Measurements from ENCODE around the gene OPN1SW. TPM values are rescaled to one million over a fixed set of nuclear protein-coding genes. Genes with fewer than 3 reads are reported as not detected.

OPN1SW gene
- total RNA-seq, 1 experiment from 2014 or later: not detected

DNA sequence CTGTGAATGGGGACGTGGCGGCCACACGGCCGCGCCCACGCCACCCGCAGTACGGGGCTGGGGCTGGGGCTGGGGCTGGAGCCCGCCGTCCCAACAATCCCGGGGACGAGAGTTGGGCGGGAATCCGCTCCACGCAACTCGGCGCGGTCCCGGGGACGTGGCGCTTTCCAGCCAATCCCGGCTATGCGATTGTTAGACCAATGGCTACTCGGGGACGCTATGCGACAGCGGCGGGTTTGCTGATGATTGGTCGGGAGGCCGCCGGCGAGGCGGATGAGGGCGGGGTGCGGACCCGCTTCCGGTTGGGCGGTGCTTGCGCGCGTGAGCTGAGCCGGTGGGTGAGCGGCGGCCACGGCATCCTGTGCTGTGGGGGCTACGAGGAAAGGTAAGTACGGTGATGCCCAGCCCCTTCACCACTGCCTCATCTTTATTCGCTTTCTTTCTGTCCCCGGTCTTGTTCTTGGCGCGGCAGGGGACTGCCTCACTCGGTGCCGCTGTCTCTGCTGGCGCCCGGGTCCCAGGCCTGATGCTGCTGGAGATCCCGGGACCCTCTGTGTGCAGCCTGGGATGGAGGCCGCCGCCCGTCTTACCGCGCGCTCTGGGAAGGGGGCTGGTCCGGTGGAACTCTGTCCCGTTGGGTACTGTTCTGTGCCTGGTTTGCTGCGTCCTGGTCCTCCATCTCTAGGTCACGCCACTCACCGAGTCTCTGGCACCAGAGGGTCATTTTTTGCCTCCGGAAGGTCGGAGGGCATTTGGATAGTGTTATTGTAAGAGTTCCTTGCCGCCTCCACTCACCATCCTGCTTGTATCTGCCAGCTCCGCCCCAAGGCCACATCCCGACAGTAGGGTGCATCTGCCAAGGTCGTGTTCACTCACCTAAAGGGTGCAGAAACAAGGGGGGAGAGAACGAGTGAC is 36.3 kb downstream of the OPN1SW start, which contains the start of gene CALU:
Gene CALU, plus strand, starts transcription at position 312 of the 915 bp plus-strand sequence. CDS start 9,225 bp downstream, outside the sequence.
- H4K20me1 ChIP-seq (ENCODE audit: insufficient read depth, low read depth, low read length): peaks cover 31% of the 10 kb centered on the region
- peaks cover 12% of the 10 kb centered on the region; the same call in 1 of the 2 replicates for H3K36me3 ChIP-seq (ENCODE audit: insufficient read depth, low read length)
- peak within 1 kb of the TSS; percentile 93 for H3K9ac ChIP-seq (ENCODE audit: low read length)
- H2AFZ ChIP-seq (ENCODE audit: low read length): peak within 1 kb of the TSS; percentile 76
- H3K27me3 ChIP-seq (ENCODE audit: low read length): no peaks in the 10 kb centered on the region
- peak within 1 kb of the TSS; percentile 97 for H3K4me3 ChIP-seq (ENCODE audit: low read length)
- H3K4me1 ChIP-seq (ENCODE audit: low read length): peaks cover 33% of the 10 kb centered on the region
- H3K4me2 ChIP-seq (ENCODE audit: low read depth, low read length, poor library complexity, severe bottlenecking): peak within 1 kb of the TSS; percentile 100
- H3K9me3 ChIP-seq (ENCODE audit: low read length): no peaks in the 10 kb centered on the region
- peak within 1 kb of the TSS; percentile 57; the same call in 1 of the 2 replicates for H3K27ac ChIP-seq (ENCODE audit: low read length)
- no peaks in the 10 kb centered on the region for H3K9me2 ChIP-seq (replicated peaks; ENCODE audit: insufficient read depth, low read length)
- peaks cover 52% of the 10 kb centered on the region for H3K79me2 ChIP-seq (ENCODE audit: low read length)
- peak; percentile 97 for DNase-seq

DNA sequence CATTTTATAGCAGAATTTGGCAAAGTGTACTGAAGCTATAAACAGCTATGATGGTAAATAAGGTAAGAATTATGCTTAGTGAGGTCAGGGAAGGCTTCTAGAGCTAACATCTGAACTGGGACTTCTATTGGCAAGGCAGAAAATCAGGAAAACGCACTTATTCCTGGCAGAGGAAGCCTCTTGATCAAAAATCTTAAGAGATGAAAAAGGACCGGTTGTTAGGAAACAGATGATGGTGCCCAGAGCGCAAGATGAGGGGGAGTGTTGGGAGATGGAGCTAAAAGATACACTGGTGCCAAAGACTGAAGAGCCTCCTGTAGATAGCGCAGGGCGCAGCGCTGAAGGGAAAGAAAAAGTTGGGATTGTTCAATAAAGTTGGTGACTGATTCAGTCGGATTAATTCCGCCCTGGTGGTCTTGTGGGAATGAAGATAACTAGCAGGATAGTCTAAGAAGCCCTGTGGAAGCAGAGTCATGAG is 37.0 kb downstream of the OPN1SW start:
- Histone ChIP-seq H3K36me3 (ENCODE audit: insufficient read depth, low read length) (peaks cover 12% of the 10 kb centered on the region; the same call in 1 of the 2 replicates), H3K4me1 (ENCODE audit: low read length) (peaks cover 33% of the 10 kb centered on the region), H3K9me2 (replicated peaks; ENCODE audit: insufficient read depth, low read length) (no peaks in the 10 kb centered on the region), H3K4me3 (ENCODE audit: low read length) (peak overlapping the region; percentile 97), H2AFZ (ENCODE audit: low read length) (peak overlapping the region; percentile 76), H3K4me2 (ENCODE audit: low read depth, low read length, poor library complexity, severe bottlenecking) (peak overlapping the region; percentile 100), H3K9ac (ENCODE audit: low read length) (peak overlapping the region; percentile 93), H3K9me3 (ENCODE audit: low read length) (no peaks in the 10 kb centered on the region), H3K27ac (ENCODE audit: low read length) (peak overlapping the region; percentile 17; the same call in 1 of the 2 replicates), H3K79me2 (ENCODE audit: low read length) (peaks cover 45% of the 10 kb centered on the region), H4K20me1 (ENCODE audit: insufficient read depth, low read depth, low read length) (peaks cover 31% of the 10 kb centered on the region), H3K27me3 (ENCODE audit: low read length) (no peaks in the 10 kb centered on the region)
- DNase-seq: peak; percentile 52

DNA sequence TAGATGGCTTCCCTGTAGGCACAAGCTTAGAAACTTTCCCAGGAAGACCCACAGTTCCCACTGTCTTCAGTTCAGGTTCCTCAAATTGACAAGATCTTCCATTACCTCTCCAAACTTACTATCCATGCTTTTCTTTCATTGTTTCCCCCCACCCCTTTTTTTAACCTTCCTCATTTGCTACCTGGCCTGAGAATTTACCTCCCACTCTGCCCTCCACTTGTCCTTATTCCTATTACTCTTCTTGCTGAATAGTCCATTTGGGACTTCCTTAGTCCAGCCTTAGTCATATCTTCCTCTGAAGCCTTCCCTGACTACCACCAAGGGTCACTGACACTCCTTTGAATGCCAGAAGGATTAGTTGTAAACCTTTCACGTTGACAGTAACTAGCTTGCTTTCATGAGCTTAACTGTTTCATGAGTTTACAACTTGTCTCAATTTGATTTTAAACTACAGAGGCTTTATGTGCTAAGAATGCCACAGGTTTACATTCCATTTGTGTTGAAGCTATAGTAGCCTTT is 37.7 kb downstream of the OPN1SW start:
- Histone ChIP-seq H3K4me1 (ENCODE audit: low read length) (peaks cover 33% of the 10 kb centered on the region), H3K36me3 (ENCODE audit: insufficient read depth, low read length) (peaks cover 12% of the 10 kb centered on the region; the same call in 1 of the 2 replicates), H3K9me2 (replicated peaks; ENCODE audit: insufficient read depth, low read length) (no peaks in the 10 kb centered on the region), H3K4me2 (ENCODE audit: low read depth, low read length, poor library complexity, severe bottlenecking) (peak overlapping the region; percentile 100), H4K20me1 (ENCODE audit: insufficient read depth, low read depth, low read length) (peaks cover 31% of the 10 kb centered on the region), H3K9ac (ENCODE audit: low read length) (no peak overlapping the region), H3K4me3 (ENCODE audit: low read length) (no peak overlapping the region), H3K27ac (ENCODE audit: low read length) (no peak overlapping the region), H3K9me3 (ENCODE audit: low read length) (no peaks in the 10 kb centered on the region), H2AFZ (ENCODE audit: low read length) (0 out of 2 replicates have a peak overlapping the region, but pooled peaks have one; percentile 9), H3K27me3 (ENCODE audit: low read length) (no peaks in the 10 kb centered on the region), H3K79me2 (ENCODE audit: low read length) (peaks cover 38% of the 10 kb centered on the region)
- DNase-seq: no peak

DNA sequence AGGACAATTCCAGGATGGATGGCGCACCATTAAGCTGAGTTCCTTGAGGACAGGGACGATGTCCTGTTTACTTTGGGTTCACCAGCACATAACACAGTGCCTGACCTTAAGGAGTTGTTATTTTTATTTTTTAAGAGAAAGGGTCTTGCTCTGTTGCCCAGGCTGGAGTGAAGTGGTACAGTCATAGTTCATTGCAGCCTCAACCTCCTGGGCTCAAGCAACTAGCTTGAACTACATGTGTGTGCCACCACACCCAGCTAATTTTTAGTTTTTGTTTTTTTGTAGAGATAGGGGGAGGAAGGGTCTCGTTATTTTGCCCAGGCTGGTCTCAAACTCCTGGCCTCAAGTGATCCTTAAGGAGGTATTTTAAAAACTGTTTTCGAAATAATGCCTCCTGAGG is 38.2 kb downstream of the OPN1SW start:
- no peak overlapping the region for H3K4me3 ChIP-seq (ENCODE audit: low read length)
- H3K27ac ChIP-seq (ENCODE audit: low read length): no peak overlapping the region
- DNase-seq: no peak
- no peak overlapping the region for H2AFZ ChIP-seq (ENCODE audit: low read length)
- peaks cover 33% of the 10 kb centered on the region for H3K4me1 ChIP-seq (ENCODE audit: low read length)
- H3K27me3 ChIP-seq (ENCODE audit: low read length): no peaks in the 10 kb centered on the region
- H4K20me1 ChIP-seq (ENCODE audit: insufficient read depth, low read depth, low read length): peaks cover 29% of the 10 kb centered on the region
- H3K36me3 ChIP-seq (ENCODE audit: insufficient read depth, low read length): peaks cover 12% of the 10 kb centered on the region; the same call in 1 of the 2 replicates
- H3K9me2 ChIP-seq (replicated peaks; ENCODE audit: insufficient read depth, low read length): no peaks in the 10 kb centered on the region
- H3K79me2 ChIP-seq (ENCODE audit: low read length): peaks cover 33% of the 10 kb centered on the region
- no peaks in the 10 kb centered on the region for H3K9me3 ChIP-seq (ENCODE audit: low read length)
- H3K4me2 ChIP-seq (ENCODE audit: low read depth, low read length, poor library complexity, severe bottlenecking): no peak overlapping the region
- H3K9ac ChIP-seq (ENCODE audit: low read length): no peak overlapping the region

DNA sequence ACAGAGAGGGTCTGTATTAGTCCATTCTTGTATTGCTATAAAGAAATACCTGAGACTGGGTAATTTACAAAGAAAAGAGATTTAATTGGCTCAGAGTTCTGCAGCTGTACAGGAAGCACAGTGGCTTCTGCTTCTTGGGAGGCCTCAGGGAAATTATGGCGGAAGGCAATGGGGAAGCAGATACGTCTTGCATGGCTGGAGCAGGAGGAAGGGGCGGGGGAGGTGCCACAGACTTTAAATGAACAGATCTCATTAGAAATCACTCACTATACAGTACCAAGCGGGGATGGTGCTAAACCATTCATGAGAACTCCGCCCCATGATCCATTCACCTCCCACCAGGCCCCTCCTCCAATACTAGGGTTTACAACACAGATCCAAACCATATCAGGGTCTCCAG is 40.2 kb downstream of the OPN1SW start:
- DNase-seq: peak; percentile 54
- no peak overlapping the region for H3K4me3 ChIP-seq (ENCODE audit: low read length)
- H3K27me3 ChIP-seq (ENCODE audit: low read length): no peaks in the 10 kb centered on the region
- H4K20me1 ChIP-seq (ENCODE audit: insufficient read depth, low read depth, low read length): peaks cover 12% of the 10 kb centered on the region; the same call in 1 of the 2 replicates
- no peaks in the 10 kb centered on the region for H3K36me3 ChIP-seq (ENCODE audit: insufficient read depth, low read length)
- H3K79me2 ChIP-seq (ENCODE audit: low read length): peaks cover 13% of the 10 kb centered on the region
- peaks cover 16% of the 10 kb centered on the region for H3K4me1 ChIP-seq (ENCODE audit: low read length)
- no peaks in the 10 kb centered on the region for H3K9me2 ChIP-seq (replicated peaks; ENCODE audit: insufficient read depth, low read length)
- no peak overlapping the region for H3K4me2 ChIP-seq (ENCODE audit: low read depth, low read length, poor library complexity, severe bottlenecking)
- no peaks in the 10 kb centered on the region for H3K9me3 ChIP-seq (ENCODE audit: low read length)
- H3K9ac ChIP-seq (ENCODE audit: low read length): no peak overlapping the region
- no peak overlapping the region for H3K27ac ChIP-seq (ENCODE audit: low read length)
- no peak overlapping the region for H2AFZ ChIP-seq (ENCODE audit: low read length)

DNA sequence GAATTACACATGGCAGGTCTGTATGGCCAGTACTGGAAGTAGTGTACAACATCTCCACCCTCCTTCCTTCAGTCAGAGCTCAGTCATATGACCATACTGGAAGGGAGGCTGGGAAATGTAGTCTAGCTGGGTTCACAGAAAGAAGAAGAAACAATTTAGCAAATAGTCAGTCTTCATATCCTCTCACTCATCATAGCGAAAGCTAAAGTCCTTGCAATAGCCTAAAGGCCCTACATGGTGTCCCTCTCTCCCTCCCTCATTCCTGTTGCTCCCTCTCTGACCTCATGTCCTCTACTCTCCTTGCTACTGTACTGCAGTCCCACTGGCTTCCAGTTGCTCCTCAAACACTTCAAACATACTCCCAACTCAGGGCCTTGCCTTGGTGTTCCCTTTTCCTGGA is 40.7 kb downstream of the OPN1SW start:
- no peak overlapping the region for H3K4me2 ChIP-seq (ENCODE audit: low read depth, low read length, poor library complexity, severe bottlenecking)
- no peak overlapping the region for H3K4me3 ChIP-seq (ENCODE audit: low read length)
- H3K4me1 ChIP-seq (ENCODE audit: low read length): peaks cover 12% of the 10 kb centered on the region
- H3K9me3 ChIP-seq (ENCODE audit: low read length): no peaks in the 10 kb centered on the region
- no peaks in the 10 kb centered on the region for H3K9me2 ChIP-seq (replicated peaks; ENCODE audit: insufficient read depth, low read length)
- H3K27me3 ChIP-seq (ENCODE audit: low read length): no peaks in the 10 kb centered on the region
- peaks cover 8% of the 10 kb centered on the region for H3K79me2 ChIP-seq (ENCODE audit: low read length)
- DNase-seq: no peak
- no peak overlapping the region for H3K9ac ChIP-seq (ENCODE audit: low read length)
- H4K20me1 ChIP-seq (ENCODE audit: insufficient read depth, low read depth, low read length): peaks cover 6% of the 10 kb centered on the region; the same call in 1 of the 2 replicates
- no peak overlapping the region for H3K27ac ChIP-seq (ENCODE audit: low read length)
- H2AFZ ChIP-seq (ENCODE audit: low read length): no peak overlapping the region; the same call in 1 of the 2 replicates
- H3K36me3 ChIP-seq (ENCODE audit: insufficient read depth, low read length): no peaks in the 10 kb centered on the region

DNA sequence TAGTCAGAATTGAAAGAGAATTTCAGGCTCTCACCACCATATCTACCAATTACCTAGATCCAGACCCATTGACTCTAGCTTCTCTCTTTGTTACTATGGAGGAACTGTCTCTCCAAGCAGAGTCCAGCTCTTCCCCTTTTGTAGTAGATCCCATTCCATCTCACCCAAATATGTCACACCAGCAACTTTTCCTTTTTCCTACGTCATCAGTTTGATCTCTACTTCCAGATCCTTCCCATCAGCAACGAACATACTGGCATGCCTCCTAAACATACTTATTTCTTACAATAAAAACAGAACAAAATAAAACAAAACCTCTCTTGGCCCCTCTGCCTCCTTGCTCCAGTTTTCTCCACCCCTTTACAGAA is 42.3 kb downstream of the OPN1SW start:
- no peak overlapping the region for H2AFZ ChIP-seq (ENCODE audit: low read length)
- H4K20me1 ChIP-seq (ENCODE audit: insufficient read depth, low read depth, low read length): no peaks in the 10 kb centered on the region
- no peaks in the 10 kb centered on the region for H3K9me2 ChIP-seq (replicated peaks; ENCODE audit: insufficient read depth, low read length)
- no peak for DNase-seq
- no peaks in the 10 kb centered on the region for H3K9me3 ChIP-seq (ENCODE audit: low read length)
- peaks cover 6% of the 10 kb centered on the region for H3K4me1 ChIP-seq (ENCODE audit: low read length)
- no peak overlapping the region for H3K27ac ChIP-seq (ENCODE audit: low read length)
- no peaks in the 10 kb centered on the region for H3K27me3 ChIP-seq (ENCODE audit: low read length)
- H3K4me2 ChIP-seq (ENCODE audit: low read depth, low read length, poor library complexity, severe bottlenecking): no peak overlapping the region
- no peaks in the 10 kb centered on the region for H3K36me3 ChIP-seq (ENCODE audit: insufficient read depth, low read length)
- H3K4me3 ChIP-seq (ENCODE audit: low read length): no peak overlapping the region
- no peaks in the 10 kb centered on the region for H3K79me2 ChIP-seq (ENCODE audit: low read length)
- H3K9ac ChIP-seq (ENCODE audit: low read length): no peak overlapping the region

Measured in Karpas-422 (cell line).